Dedifferentiated amniotic fluid mesenchymal stem cell (primary cell): ENCODE results near the gene VWCE.

Experiments
- DNase-seq: peaks from one replicate; pipeline ENCODE4 v3.0.0-alpha.2; 2016; ENCODE audit errors: extremely low spot score

VWCE gene, protein sequence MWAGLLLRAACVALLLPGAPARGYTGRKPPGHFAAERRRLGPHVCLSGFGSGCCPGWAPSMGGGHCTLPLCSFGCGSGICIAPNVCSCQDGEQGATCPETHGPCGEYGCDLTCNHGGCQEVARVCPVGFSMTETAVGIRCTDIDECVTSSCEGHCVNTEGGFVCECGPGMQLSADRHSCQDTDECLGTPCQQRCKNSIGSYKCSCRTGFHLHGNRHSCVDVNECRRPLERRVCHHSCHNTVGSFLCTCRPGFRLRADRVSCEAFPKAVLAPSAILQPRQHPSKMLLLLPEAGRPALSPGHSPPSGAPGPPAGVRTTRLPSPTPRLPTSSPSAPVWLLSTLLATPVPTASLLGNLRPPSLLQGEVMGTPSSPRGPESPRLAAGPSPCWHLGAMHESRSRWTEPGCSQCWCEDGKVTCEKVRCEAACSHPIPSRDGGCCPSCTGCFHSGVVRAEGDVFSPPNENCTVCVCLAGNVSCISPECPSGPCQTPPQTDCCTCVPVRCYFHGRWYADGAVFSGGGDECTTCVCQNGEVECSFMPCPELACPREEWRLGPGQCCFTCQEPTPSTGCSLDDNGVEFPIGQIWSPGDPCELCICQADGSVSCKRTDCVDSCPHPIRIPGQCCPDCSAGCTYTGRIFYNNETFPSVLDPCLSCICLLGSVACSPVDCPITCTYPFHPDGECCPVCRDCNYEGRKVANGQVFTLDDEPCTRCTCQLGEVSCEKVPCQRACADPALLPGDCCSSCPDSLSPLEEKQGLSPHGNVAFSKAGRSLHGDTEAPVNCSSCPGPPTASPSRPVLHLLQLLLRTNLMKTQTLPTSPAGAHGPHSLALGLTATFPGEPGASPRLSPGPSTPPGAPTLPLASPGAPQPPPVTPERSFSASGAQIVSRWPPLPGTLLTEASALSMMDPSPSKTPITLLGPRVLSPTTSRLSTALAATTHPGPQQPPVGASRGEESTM

DNA sequence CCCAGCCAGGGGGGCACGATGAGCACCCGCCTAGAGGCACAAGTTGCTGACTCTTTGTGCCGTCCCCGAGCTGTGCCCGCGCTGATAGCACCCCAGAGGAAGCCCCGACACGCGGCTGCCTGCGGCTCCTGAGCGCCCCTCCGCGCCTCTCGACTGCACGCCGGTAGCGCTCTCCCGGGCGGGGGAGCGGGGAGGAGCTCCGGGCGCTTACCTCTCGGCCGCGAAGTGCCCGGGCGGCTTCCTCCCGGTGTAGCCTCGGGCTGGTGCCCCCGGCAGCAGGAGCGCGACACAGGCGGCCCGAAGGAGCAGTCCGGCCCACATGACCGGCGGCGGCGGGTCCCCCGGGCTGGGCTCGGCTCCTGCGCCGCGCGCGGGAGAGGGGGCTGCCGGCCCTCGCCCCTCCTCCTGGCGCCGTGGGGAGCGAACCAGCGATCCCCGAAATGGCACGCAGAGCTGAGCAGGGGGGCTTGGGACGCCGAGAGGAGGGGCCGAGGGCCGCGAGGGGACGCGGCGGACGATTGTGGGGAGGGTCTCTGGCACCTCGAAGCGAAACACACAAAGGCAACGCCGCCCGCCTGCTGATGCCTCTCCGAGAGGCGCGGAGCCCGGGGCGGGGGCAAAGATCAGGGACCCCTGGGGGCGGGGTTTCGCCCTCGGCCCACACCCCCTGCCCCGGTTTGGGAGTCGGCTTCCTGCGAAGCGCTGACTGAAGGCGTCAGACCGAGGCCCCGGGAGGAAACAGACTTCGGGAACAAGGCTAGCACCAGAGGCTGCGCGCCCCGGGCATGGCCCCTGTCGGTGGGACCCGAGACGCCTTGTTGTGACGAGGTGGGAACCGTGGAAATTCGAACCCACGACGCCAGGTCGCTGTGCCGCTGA, at the start of gene VWCE:
Gene VWCE, minus strand, starts transcription at position 600 of the 879 bp plus-strand sequence. Its CDS starts 279 bp downstream, at position 321.
- peak; percentile 23 for DNase-seq

GRCh38 chr11:61343792-61344745, 49.0 kb upstream of the VWCE start:
- no peak for DNase-seq

DNA sequence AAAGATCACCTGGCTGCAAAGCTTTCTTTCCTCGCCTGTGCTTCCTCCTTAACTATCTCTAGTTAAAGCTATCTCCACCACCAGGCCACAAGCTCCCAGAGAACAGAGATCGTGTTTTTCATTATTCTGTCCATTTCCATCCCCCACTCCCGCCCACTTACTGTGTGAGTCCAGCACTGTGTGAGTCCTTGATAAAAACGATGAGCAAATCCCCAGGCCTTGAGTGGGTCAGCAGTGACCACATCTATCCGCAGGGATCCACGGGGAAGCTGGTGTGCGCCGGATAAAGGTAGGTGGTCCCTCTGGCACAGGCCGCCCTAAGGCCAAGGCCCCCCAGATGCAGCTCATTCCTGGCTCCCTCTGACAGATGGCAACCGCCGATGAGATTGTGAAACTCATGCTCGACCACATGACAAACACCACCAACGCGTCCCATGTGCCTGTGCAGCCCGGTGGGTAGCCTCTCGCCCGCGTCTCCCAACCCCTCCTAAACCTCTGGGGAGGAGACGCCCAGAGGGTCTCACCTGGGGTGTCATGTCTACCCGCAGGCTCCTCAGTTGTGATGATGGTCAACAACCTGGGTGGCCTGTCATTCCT, 47.2 kb upstream of the VWCE start:
- DNase-seq, result no peak

- DNase-seq, result no peak
Observed at GRCh38 chr11:61341706-61342105, 46.6 kb upstream of the VWCE start.

DNA sequence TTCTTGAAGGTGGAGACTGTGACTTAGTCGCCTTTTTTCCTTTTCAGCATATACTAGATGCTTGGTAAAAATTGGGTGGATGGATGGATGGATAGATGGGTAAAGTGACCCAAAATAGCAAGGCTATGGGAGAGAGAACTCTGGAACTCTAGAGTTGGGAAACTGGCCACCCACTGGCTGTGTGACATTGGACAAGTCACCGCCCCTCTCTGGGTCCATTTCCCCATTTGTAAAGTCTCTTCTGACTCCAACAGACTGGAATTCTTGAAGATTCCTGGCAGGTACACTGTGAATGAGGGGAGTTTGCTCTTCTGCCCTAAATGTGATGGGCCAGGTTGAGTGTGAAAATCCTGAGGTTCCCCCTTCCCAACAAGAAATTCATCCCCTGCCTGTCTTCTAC, 45.9 kb upstream of the VWCE start:
- DNase-seq, result no peak

DNA sequence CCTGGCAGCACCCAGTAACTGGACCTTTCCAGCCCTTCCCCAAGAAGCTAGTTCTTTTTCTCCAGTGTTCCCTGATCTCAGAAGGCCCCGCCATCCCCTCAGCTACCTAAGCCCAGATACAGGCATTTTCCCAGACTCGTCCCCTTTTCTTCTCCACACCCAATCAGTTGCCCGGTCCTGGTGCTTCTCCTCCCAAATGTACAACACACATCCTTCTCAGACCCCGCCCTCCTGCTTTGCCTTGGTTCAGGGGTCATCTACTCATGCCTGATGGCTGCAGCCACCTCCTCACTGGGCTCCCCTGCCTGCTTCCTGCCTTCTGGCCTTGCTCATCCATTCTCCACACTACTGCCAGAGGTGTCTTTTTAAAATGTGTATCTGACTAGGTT, 44.4 kb upstream of the VWCE start:
- DNase-seq, result no peak

- DNase-seq, result no peak
Observed at GRCh38 chr11:61338783-61339489, 43.8 kb upstream of the VWCE start.

DNA sequence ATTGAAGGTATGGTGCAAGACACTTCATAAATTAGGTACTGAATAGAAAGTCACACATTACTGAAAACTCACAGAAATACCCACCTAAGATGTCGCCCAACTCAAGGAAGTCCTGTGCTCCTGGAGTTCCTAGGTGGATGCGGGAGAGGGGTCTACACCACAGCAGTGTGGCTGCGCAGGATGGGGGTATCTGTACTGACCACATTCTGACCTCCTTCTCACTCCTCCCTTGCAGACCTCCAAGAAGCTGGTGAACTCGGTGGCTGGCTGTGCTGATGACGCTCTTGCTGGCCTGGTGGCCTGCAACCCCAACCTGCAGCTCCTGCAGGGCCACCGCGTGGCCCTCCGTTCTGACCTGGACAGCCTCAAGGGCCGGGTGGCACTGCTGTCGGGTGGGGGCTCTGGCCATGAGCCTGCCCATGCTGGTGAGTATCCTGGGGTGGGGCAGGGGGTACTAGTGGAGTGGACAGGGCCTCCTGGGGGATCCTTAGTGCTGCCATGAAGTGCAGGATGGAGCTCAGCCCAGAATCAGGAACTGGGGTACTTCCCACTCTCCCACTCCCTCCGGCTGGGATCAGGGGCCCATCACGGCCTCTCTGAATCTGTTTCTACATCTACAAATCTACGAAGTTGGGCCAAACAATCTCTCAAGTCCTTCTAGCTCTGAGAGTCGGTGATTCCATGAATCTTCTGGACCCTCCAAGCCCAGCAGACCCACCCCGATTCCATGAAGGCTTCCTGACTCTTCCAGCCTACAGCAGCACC, 42.8 kb upstream of the VWCE start:
- DNase-seq, result no peak

GRCh38 chr11:61336171-61336935, 41.2 kb upstream of the VWCE start:
- peak; percentile 53 for DNase-seq

DNA sequence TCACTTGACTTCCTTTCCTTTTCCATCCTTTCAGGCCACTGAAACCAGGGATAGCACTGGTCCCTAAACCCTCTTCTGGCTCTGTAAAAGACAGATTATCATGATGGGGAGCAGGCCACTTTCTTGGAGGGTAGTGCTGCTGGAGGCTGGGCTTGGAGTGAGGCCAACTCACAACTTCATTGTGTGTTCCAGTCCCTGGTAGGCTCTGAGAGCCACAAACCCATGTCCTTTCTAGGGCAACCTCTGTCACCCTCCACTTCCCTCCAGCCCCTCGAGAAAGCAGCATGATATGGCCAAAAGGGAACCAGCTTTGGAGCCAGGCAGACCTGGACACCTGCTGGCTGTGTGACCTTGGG, 40.2 kb upstream of the VWCE start:
- no peak for DNase-seq

- no peak for DNase-seq
Observed at GRCh38 chr11:61334434-61335354, 39.6 kb upstream of the VWCE start.

- DNase-seq, result no peak
Observed at GRCh38 chr11:61333550-61334433, 38.7 kb upstream of the VWCE start.

DNA sequence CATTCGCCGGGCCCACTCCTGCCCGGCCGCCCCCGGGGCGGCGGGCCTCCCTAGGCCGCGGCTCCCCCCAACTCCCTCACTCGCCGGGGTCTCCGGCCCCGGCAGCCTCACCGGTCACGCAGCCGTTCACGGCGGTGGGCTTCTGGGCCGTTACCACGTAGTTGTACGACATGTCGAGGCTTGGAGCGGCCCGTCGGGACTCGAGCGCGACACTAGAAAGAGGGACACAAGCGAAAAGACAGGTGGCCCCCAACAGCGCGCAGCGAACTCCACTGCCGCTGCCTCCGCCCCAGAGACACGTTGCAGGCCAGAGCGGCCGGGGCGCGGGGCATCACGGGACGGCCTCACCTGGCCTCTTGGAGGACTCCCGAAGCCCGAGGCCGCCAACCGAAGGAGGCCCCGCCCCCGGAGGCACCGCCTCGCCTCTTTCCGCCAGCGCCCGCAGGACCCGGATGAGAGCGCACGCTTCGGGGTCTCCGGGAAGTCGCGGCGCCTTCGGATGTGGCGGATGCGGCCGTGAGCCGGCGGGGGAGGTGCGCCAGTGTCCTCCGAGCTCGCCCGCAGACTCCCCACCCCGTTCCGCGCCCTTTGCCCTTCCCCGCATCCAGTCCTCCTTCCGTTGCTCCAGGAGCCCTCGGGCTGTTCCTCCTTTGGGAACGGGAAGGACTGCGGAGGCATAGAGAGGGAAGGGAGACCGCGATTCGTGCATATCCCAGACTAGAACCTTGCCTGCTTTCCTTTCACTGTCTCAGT, 37.9 kb upstream of the VWCE start, which contains the start of the genes DDB1 and TKFC:
Gene DDB1, minus strand, starts transcription at position 309 of the 753 bp plus-strand sequence. Its CDS starts 137 bp downstream, at position 172.
Gene TKFC, plus strand, starts transcription at position 432 of the 753 bp plus-strand sequence. CDS start 1,501 bp downstream, outside the sequence.
- peak; percentile 67 for DNase-seq

GRCh38 chr11:61332281-61332796, 37.2 kb upstream of the VWCE start:
- no peak for DNase-seq

DNA sequence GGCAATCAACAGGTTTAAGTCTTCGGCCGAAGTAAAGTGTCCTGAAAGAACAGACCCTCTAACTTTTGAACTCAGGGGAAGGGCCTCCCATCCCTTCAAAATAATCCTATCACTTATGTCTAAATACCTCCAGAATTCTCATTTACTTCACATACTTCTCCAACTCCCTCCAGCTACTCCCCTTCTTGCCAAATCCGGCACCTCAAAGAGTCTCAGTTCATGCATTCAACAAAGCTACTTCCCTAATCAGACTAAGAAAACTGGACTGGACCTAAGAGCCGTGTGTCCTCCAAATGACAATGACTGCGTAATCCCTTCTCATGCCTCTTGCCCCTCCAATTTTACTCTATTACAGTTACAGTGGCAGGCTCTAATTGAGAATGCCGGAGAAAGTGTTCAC, 36.5 kb upstream of the VWCE start:
- no peak for DNase-seq
